M059J (cell line): ENCODE measurements around the gene BLTP2. TPM values are rescaled to one million over a fixed set of nuclear protein-coding genes. Genes with fewer than 3 reads are reported as not detected.
"Not testable (repeated sequence)": the region's sequence is repeated elsewhere in the genome, so short reads cannot be mapped to it uniquely, and the experiment has no call there.

Source experiments
- DNase-seq: peaks from one replicate; pipeline ENCODE4 v3.0.0-alpha.2; 2012; ENCODE audit warnings: low read depth
- total RNA-seq: library from RNA; depleted of rRNA; stranded (reverse); fragments of >200 nt; shearing (Covaris generic); gene quantifications from 2 replicates; pipeline ENCODE4 v1.2.3, GENCODE V29; 2014

Gene BLTP2
- total RNA-seq, 1 experiment from 2014 or later, result 97.6 TPM

- DNase-seq, result no peak
These were observed 1.2 kb upstream of the BLTP2 start for GRCh38 chr17:28646039-28646754.

- no peak for DNase-seq
These were observed 600 bp upstream of the BLTP2 start for GRCh38 chr17:28645576-28645939.

GRCh38 chr17:28643983-28644786 is 773 bp downstream of the BLTP2 start:
- peak; percentile 50 for DNase-seq

GRCh38 chr17:28641579-28641978 is 3.4 kb downstream of the BLTP2 start:
- DNase-seq, result no peak

- no peak for DNase-seq
These were observed 9.5 kb downstream of the BLTP2 start for GRCh38 chr17:28635506-28635905.

GRCh38 chr17:28634206-28634865 is 10.6 kb downstream of the BLTP2 start:
- DNase-seq, result no peak

- no peak for DNase-seq
These were observed 18.1 kb downstream of the BLTP2 start for GRCh38 chr17:28626818-28627217.

GRCh38 chr17:28624148-28624547 is 20.8 kb downstream of the BLTP2 start:
- DNase-seq, result no peak

GRCh38 chr17:28623696-28624095 is 21.3 kb downstream of the BLTP2 start:
- DNase-seq, result no peak

GRCh38 chr17:28622186-28622585 is 22.8 kb downstream of the BLTP2 start:
- no peak for DNase-seq

GRCh38 chr17:28620010-28620409 is 24.9 kb downstream of the BLTP2 start:
- DNase-seq, result no peak

GRCh38 chr17:28618464-28618863 is 26.5 kb downstream of the BLTP2 start:
- no peak for DNase-seq

GRCh38 chr17:28616281-28616680 is 28.7 kb downstream of the BLTP2 start:
- DNase-seq, result no peak

GRCh38 chr17:28615260-28615940 is 29.6 kb downstream of the BLTP2 start:
- DNase-seq, result no peak

- DNase-seq, result no peak
These were observed 31.0 kb downstream of the BLTP2 start, which contains the start of gene RSKR for GRCh38 chr17:28613931-28614381. Gene RSKR (minus strand): TSS chr17:28614185. CDS start chr17:28614161, 24 bp downstream.

GRCh38 chr17:28612936-28613872 is 31.8 kb downstream of the BLTP2 start:
- DNase-seq, result peak; percentile 39

- no peak for DNase-seq
These were observed 32.4 kb downstream of the BLTP2 start for GRCh38 chr17:28612531-28612930.

- no peak for DNase-seq
These were observed 34.6 kb downstream of the BLTP2 start for GRCh38 chr17:28610376-28610775.

- not testable (repeated sequence) for DNase-seq
These were observed 40.9 kb downstream of the BLTP2 start for GRCh38 chr17:28604031-28604430.

- DNase-seq, result peak; percentile 86
These were observed 45.4 kb downstream of the BLTP2 start for GRCh38 chr17:28599311-28600184.
